ENCODE data around the gene DDX56. TPM values are rescaled to one million over a fixed set of nuclear protein-coding genes. Genes with fewer than 3 reads are reported as not detected.

Gene DDX56
- total and polyA plus RNA-seq, 9 of the 15 experiments (the other 6 are each of a cell fraction or from before 2014, with no cell fraction given): 33.0 to 145 (median 102) TPM

DNA sequence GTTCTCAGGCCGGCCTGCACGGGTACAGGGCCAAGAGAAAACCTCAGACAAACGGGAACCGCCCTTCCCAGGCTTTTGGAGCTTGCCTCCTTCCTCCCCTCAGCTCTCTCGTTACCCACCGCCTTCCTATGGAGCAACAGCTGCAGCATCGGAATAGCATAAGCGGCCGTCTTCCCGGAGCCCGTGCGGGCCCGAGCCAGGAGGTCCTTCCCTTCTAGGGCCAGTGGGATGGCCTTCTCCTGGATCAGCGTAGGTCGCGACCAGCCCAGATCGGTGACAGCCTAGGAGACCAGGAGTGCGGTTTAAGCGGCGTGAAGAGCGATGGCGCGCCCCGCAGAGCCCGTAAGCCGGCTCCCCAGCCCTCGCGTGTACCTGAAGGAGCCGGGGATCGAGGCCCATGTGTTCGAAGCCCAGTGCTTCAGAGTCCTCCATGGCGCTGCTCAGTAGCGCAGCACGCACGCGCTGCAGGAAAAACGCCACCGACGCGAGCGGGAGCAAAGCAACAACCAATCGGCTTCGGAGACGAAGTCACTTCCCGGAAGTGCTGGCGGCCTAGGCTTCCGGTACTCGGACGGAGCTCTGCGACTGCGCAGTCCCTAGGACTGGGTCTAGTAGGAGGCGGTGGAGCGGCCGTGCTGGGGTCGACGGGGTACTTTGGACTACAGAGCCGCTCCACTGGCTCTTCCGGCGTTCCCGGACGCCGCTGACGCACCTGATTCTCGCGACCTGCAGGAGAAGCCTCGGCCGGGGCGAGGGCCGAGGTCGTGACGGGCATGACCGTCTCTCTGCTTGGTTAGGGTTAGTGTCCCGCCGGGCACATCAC, at the start of gene DDX56 (continued):
- TF ChIP-seq, protein P1, sequence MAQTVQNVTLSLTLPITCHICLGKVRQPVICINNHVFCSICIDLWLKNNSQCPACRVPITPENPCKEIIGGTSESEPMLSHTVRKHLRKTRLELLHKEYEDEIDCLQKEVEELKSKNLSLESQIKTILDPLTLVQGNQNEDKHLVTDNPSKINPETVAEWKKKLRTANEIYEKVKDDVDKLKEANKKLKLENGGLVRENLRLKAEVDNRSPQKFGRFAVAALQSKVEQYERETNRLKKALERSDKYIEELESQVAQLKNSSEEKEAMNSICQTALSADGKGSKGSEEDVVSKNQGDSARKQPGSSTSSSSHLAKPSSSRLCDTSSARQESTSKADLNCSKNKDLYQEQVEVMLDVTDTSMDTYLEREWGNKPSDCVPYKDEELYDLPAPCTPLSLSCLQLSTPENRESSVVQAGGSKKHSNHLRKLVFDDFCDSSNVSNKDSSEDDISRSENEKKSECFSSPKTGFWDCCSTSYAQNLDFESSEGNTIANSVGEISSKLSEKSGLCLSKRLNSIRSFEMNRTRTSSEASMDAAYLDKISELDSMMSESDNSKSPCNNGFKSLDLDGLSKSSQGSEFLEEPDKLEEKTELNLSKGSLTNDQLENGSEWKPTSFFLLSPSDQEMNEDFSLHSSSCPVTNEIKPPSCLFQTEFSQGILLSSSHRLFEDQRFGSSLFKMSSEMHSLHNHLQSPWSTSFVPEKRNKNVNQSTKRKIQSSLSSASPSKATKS (CRISPR knock-in tag; IDR thresholded peaks at IDR 0.05): no peak
- TF ChIP-seq, protein P2, sequence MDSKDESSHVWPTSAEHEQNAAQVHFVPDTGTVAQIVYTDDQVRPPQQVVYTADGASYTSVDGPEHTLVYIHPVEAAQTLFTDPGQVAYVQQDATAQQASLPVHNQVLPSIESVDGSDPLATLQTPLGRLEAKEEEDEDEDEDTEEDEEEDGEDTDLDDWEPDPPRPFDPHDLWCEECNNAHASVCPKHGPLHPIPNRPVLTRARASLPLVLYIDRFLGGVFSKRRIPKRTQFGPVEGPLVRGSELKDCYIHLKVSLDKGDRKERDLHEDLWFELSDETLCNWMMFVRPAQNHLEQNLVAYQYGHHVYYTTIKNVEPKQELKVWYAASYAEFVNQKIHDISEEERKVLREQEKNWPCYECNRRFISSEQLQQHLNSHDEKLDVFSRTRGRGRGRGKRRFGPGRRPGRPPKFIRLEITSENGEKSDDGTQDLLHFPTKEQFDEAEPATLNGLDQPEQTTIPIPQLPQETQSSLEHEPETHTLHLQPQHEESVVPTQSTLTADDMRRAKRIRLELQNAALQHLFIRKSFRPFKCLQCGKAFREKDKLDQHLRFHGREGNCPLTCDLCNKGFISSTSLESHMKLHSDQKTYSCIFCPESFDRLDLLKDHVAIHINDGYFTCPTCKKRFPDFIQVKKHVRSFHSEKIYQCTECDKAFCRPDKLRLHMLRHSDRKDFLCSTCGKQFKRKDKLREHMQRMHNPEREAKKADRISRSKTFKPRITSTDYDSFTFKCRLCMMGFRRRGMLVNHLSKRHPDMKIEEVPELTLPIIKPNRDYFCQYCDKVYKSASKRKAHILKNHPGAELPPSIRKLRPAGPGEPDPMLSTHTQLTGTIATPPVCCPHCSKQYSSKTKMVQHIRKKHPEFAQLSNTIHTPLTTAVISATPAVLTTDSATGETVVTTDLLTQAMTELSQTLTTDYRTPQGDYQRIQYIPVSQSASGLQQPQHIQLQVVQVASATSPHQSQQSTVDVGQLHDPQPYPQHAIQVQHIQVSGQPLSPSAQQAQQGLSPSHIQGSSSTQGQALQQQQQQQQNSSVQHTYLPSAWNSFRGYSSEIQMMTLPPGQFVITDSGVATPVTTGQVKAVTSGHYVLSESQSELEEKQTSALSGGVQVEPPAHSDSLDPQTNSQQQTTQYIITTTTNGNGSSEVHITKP (IDR thresholded peaks at IDR 0.05; ENCODE audit: partially characterized antibody): peak; percentile 10
- peak; percentile 95 for TF ChIP-seq POLR2A (conservative IDR thresholded peaks at IDR 0.05)
- TF ChIP-seq DNMT1 (IDR thresholded peaks at IDR 0.05): no peak
- TF ChIP-seq, protein P3, sequence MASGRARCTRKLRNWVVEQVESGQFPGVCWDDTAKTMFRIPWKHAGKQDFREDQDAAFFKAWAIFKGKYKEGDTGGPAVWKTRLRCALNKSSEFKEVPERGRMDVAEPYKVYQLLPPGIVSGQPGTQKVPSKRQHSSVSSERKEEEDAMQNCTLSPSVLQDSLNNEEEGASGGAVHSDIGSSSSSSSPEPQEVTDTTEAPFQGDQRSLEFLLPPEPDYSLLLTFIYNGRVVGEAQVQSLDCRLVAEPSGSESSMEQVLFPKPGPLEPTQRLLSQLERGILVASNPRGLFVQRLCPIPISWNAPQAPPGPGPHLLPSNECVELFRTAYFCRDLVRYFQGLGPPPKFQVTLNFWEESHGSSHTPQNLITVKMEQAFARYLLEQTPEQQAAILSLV (tag; IDR thresholded peaks at IDR 0.05): no peak
- TF ChIP-seq TEAD1 (CRISPR knock-in tag; IDR thresholded peaks at IDR 0.05): peak in 1 of 2 experiments; percentile 84; a peak in 1 of 4 replicates
- no peak for TF ChIP-seq ZNF785 (CRISPR knock-in tag; IDR thresholded peaks at IDR 0.05)
- TF ChIP-seq E2F3 (CRISPR knock-in tag; IDR thresholded peaks at IDR 0.05): 0 out of 2 replicates have a peak, but pooled peaks have one; percentile 43
- TF ChIP-seq NFYB (IDR thresholded peaks at IDR 0.05; ENCODE audit: extremely low read depth, insufficient read length): peak; percentile 13
- TF ChIP-seq RBFOX2 (IDR thresholded peaks at IDR 0.05; ENCODE audit: low read depth, low read length): peak; percentile 98
- TF ChIP-seq, protein P4, sequence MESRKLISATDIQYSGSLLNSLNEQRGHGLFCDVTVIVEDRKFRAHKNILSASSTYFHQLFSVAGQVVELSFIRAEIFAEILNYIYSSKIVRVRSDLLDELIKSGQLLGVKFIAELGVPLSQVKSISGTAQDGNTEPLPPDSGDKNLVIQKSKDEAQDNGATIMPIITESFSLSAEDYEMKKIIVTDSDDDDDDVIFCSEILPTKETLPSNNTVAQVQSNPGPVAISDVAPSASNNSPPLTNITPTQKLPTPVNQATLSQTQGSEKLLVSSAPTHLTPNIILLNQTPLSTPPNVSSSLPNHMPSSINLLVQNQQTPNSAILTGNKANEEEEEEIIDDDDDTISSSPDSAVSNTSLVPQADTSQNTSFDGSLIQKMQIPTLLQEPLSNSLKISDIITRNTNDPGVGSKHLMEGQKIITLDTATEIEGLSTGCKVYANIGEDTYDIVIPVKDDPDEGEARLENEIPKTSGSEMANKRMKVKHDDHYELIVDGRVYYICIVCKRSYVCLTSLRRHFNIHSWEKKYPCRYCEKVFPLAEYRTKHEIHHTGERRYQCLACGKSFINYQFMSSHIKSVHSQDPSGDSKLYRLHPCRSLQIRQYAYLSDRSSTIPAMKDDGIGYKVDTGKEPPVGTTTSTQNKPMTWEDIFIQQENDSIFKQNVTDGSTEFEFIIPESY (CRISPR knock-in tag; IDR thresholded peaks at IDR 0.05): peak; percentile 7; the same call in 1 of the 2 replicates
- no peak for TF ChIP-seq ZNF57 (CRISPR knock-in tag; IDR thresholded peaks at IDR 0.05)
- no peak for TF ChIP-seq POLR3G (IDR thresholded peaks at IDR 0.05; ENCODE audit: extremely low read depth, insufficient read length, insufficient replicate concordance)
- no peak for TF ChIP-seq SMC3 (conservative IDR thresholded peaks at IDR 0.05; ENCODE audit: insufficient read depth, low read depth, low read length)
- TF ChIP-seq, protein P5, sequence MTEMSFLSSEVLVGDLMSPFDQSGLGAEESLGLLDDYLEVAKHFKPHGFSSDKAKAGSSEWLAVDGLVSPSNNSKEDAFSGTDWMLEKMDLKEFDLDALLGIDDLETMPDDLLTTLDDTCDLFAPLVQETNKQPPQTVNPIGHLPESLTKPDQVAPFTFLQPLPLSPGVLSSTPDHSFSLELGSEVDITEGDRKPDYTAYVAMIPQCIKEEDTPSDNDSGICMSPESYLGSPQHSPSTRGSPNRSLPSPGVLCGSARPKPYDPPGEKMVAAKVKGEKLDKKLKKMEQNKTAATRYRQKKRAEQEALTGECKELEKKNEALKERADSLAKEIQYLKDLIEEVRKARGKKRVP (CRISPR knock-in tag; IDR thresholded peaks at IDR 0.05): 0 out of 2 replicates have a peak, but pooled peaks have one; percentile 9
- TF ChIP-seq ERF (CRISPR knock-in tag; IDR thresholded peaks at IDR 0.05): peak; percentile 53; the same call in 1 of the 2 replicates
- no peak for TF ChIP-seq NR2C1 (IDR thresholded peaks at IDR 0.05)
- 0 out of 2 replicates have a peak, but pooled peaks have one; percentile 36 for TF ChIP-seq NR2C1 (tag; IDR thresholded peaks at IDR 0.05)
